HG03175 (cell line): ENCODE results near the gene TGFBR1.

ENCODE experiments used
- ATAC-seq: cut with Tn5 transposase; IDR thresholded peaks from one replicate; pipeline ENCODE4 v1.9.1; 2021; ENCODE audit warnings: mild to moderate bottlenecking, moderate library complexity; ENCODE audit not compliant: unreplicated experiment

The TGFBR1 gene

GRCh38 chr9:99130069-99130468 is 25.2 kb downstream of the TGFBR1 start:
- peak; percentile 66 for ATAC-seq

GRCh38 chr9:99133145-99133544 is 28.2 kb downstream of the TGFBR1 start:
- no peak for ATAC-seq

GRCh38 chr9:99134893-99135341 is 30.0 kb downstream of the TGFBR1 start:
- ATAC-seq, result no peak

GRCh38 chr9:99135456-99135855 is 30.5 kb downstream of the TGFBR1 start:
- ATAC-seq, result no peak

GRCh38 chr9:99137225-99137624 is 32.3 kb downstream of the TGFBR1 start:
- no peak for ATAC-seq

- no peak for ATAC-seq
These were observed 33.0 kb downstream of the TGFBR1 start for GRCh38 chr9:99137891-99138290.

- ATAC-seq, result no peak
These were observed 33.7 kb downstream of the TGFBR1 start for GRCh38 chr9:99138424-99139284.

GRCh38 chr9:99139868-99140267 is 35.0 kb downstream of the TGFBR1 start:
- no peak for ATAC-seq

GRCh38 chr9:99140685-99141314 is 35.9 kb downstream of the TGFBR1 start:
- ATAC-seq, result peak; percentile 55

- ATAC-seq, result no peak
These were observed 36.9 kb downstream of the TGFBR1 start for GRCh38 chr9:99141849-99142248.

GRCh38 chr9:99142275-99142674 is 37.4 kb downstream of the TGFBR1 start:
- no peak for ATAC-seq

GRCh38 chr9:99143655-99144054 is 38.7 kb downstream of the TGFBR1 start:
- no peak for ATAC-seq

GRCh38 chr9:99144966-99145365 is 40.1 kb downstream of the TGFBR1 start:
- no peak for ATAC-seq

- ATAC-seq, result no peak
These were observed 41.7 kb downstream of the TGFBR1 start for GRCh38 chr9:99146574-99146973.

GRCh38 chr9:99147177-99147576 is 42.3 kb downstream of the TGFBR1 start:
- ATAC-seq, result no peak

- no peak for ATAC-seq
These were observed 45.7 kb downstream of the TGFBR1 start for GRCh38 chr9:99150451-99151171.

- no peak for ATAC-seq
These were observed 49.4 kb downstream of the TGFBR1 start for GRCh38 chr9:99154356-99154755.

GRCh38 chr9:99155736-99156135 is 50.8 kb downstream of the TGFBR1 start:
- ATAC-seq, result no peak

- ATAC-seq, result no peak
These were observed 53.7 kb downstream of the TGFBR1 start for GRCh38 chr9:99158629-99159028.

GRCh38 chr9:99160173-99160572 is 55.3 kb downstream of the TGFBR1 start:
- no peak for ATAC-seq

- no peak for ATAC-seq
These were observed 57.9 kb downstream of the TGFBR1 start for GRCh38 chr9:99162759-99163364.
